ENCODE data around the gene AKNA.

- TF ChIP-seq CTCF (IDR thresholded peaks at IDR 0.05): no peak
- no peak for TF ChIP-seq POLR2A (IDR thresholded peaks at IDR 0.05)
Measured at GRCh38 chr9:114304416-114305188, 83.2 kb downstream of the AKNA start.

All from sigmoid colon (tissue), 3 donors.